Erythroblast (primary cell): ENCODE data around the gene VPS37C.

Experiments
- GATA1 ChIP-seq: IDR thresholded peaks from 2 replicates; pipeline ENCODE4 v1.6.1; 2011; ENCODE audit warnings: low read depth, mild to moderate bottlenecking, control low read depth, low read length, moderate library complexity
- POLR2A ChIP-seq: IDR thresholded peaks from 2 replicates; pipeline ENCODE4 v1.6.1; 2011; ENCODE audit warnings: mild to moderate bottlenecking, low read length

GRCh38 chr11:61145228-61146005 is 15.8 kb downstream of the VPS37C start:
- TF ChIP-seq POLR2A: no peak
- TF ChIP-seq GATA1: no peak
